ENCODE measurements around the gene ZBTB20. TPM values are rescaled to one million over a fixed set of nuclear protein-coding genes. Genes with fewer than 3 reads are reported as not detected.

The ZBTB20 gene
- polyA plus RNA-seq, 1 donor from 2014 or later, result 4.8 TPM

GRCh38 chr3:114697401-114697800, 449.7 kb downstream of the ZBTB20 start:
- Histone ChIP-seq H2AFZ (ENCODE audit: low read depth, low read length) (no peak overlapping the region), H3F3A (ENCODE audit: insufficient read depth, low read length, poor library complexity, severe bottlenecking) (no peaks in the 10 kb centered on the region), H3K79me2 (replicated peaks; ENCODE audit: insufficient read depth, low read length) (no peaks in the 10 kb centered on the region), H3K4me2 (ENCODE audit: low read length) (no peak overlapping the region), H3K36me3 (ENCODE audit: insufficient read depth, low read length) (no peaks in the 10 kb centered on the region), H4K20me1 (ENCODE audit: insufficient read depth) (no peaks in the 10 kb centered on the region), H3K9me3 (ENCODE audit: low read length) (no peaks in the 10 kb centered on the region), H3K27ac (ENCODE audit: low read length) (no peak overlapping the region), H3K9ac (ENCODE audit: low read length) (no peak overlapping the region), H3K9me2 (ENCODE audit: insufficient read depth, low read length) (no peaks in the 10 kb centered on the region), H3K4me3 (ENCODE audit: low read length) (no peak overlapping the region), H3K27me3 (ENCODE audit: insufficient read depth, low read depth, low read length) (no peaks in the 10 kb centered on the region)
- TF ChIP-seq EP300 (conservative IDR thresholded peaks at IDR 0.05; ENCODE audit: poor library complexity, severe bottlenecking) (no peak), RAD21 (conservative IDR thresholded peaks at IDR 0.05) (no peak), EZH2 (IDR thresholded peaks at IDR 0.05; ENCODE audit: borderline replicate concordance, insufficient read depth, low read length, poor library complexity, severe bottlenecking) (no peak), SMC3 (conservative IDR thresholded peaks at IDR 0.05; ENCODE audit: poor library complexity) (no peak), TAF1 (IDR thresholded peaks at IDR 0.05; ENCODE audit: low read depth) (no peak), MXI1 (conservative IDR thresholded peaks at IDR 0.05; ENCODE audit: poor library complexity, severe bottlenecking) (no peak)
- TF ChIP-seq, protein P1, sequence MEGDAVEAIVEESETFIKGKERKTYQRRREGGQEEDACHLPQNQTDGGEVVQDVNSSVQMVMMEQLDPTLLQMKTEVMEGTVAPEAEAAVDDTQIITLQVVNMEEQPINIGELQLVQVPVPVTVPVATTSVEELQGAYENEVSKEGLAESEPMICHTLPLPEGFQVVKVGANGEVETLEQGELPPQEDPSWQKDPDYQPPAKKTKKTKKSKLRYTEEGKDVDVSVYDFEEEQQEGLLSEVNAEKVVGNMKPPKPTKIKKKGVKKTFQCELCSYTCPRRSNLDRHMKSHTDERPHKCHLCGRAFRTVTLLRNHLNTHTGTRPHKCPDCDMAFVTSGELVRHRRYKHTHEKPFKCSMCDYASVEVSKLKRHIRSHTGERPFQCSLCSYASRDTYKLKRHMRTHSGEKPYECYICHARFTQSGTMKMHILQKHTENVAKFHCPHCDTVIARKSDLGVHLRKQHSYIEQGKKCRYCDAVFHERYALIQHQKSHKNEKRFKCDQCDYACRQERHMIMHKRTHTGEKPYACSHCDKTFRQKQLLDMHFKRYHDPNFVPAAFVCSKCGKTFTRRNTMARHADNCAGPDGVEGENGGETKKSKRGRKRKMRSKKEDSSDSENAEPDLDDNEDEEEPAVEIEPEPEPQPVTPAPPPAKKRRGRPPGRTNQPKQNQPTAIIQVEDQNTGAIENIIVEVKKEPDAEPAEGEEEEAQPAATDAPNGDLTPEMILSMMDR (IDR thresholded peaks at IDR 0.05; ENCODE audit: poor library complexity, severe bottlenecking), result no peak

GRCh38 chr3:114694251-114694650, 452.8 kb downstream of the ZBTB20 start:
- no peaks in the 10 kb centered on the region for H3K9me3 ChIP-seq (ENCODE audit: low read length)
- no peak overlapping the region for H3K27ac ChIP-seq (ENCODE audit: low read length)
- H3K79me2 ChIP-seq (replicated peaks; ENCODE audit: insufficient read depth, low read length), result no peaks in the 10 kb centered on the region
- H3F3A ChIP-seq (ENCODE audit: insufficient read depth, low read length, poor library complexity, severe bottlenecking), result no peaks in the 10 kb centered on the region
- TF ChIP-seq SMC3 (conservative IDR thresholded peaks at IDR 0.05; ENCODE audit: poor library complexity) (no peak), EP300 (conservative IDR thresholded peaks at IDR 0.05; ENCODE audit: poor library complexity, severe bottlenecking) (no peak), RAD21 (conservative IDR thresholded peaks at IDR 0.05) (no peak), TAF1 (IDR thresholded peaks at IDR 0.05; ENCODE audit: low read depth) (no peak), MXI1 (conservative IDR thresholded peaks at IDR 0.05; ENCODE audit: poor library complexity, severe bottlenecking) (no peak), EZH2 (IDR thresholded peaks at IDR 0.05; ENCODE audit: borderline replicate concordance, insufficient read depth, low read length, poor library complexity, severe bottlenecking) (no peak), POLR2AphosphoS5 (IDR thresholded peaks at IDR 0.05) (no peak)
- TF ChIP-seq, protein P2, sequence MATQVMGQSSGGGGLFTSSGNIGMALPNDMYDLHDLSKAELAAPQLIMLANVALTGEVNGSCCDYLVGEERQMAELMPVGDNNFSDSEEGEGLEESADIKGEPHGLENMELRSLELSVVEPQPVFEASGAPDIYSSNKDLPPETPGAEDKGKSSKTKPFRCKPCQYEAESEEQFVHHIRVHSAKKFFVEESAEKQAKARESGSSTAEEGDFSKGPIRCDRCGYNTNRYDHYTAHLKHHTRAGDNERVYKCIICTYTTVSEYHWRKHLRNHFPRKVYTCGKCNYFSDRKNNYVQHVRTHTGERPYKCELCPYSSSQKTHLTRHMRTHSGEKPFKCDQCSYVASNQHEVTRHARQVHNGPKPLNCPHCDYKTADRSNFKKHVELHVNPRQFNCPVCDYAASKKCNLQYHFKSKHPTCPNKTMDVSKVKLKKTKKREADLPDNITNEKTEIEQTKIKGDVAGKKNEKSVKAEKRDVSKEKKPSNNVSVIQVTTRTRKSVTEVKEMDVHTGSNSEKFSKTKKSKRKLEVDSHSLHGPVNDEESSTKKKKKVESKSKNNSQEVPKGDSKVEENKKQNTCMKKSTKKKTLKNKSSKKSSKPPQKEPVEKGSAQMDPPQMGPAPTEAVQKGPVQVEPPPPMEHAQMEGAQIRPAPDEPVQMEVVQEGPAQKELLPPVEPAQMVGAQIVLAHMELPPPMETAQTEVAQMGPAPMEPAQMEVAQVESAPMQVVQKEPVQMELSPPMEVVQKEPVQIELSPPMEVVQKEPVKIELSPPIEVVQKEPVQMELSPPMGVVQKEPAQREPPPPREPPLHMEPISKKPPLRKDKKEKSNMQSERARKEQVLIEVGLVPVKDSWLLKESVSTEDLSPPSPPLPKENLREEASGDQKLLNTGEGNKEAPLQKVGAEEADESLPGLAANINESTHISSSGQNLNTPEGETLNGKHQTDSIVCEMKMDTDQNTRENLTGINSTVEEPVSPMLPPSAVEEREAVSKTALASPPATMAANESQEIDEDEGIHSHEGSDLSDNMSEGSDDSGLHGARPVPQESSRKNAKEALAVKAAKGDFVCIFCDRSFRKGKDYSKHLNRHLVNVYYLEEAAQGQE (IDR thresholded peaks at IDR 0.05; ENCODE audit: borderline replicate concordance), result no peak
- TF ChIP-seq, protein P1 (IDR thresholded peaks at IDR 0.05; ENCODE audit: poor library complexity, severe bottlenecking), result no peak
- H3K9me2 ChIP-seq (ENCODE audit: insufficient read depth, low read length), result no peaks in the 10 kb centered on the region
- H4K20me1 ChIP-seq (ENCODE audit: insufficient read depth), result no peaks in the 10 kb centered on the region
- H2AFZ ChIP-seq (ENCODE audit: low read depth, low read length), result no peak overlapping the region
- no peaks in the 10 kb centered on the region for H3K36me3 ChIP-seq (ENCODE audit: insufficient read depth, low read length)
- no peak overlapping the region for H3K9ac ChIP-seq (ENCODE audit: low read length)
- no peak overlapping the region for H3K4me3 ChIP-seq (ENCODE audit: low read length)
- H3K27me3 ChIP-seq (ENCODE audit: insufficient read depth, low read depth, low read length), result no peaks in the 10 kb centered on the region
- no peak overlapping the region for H3K4me2 ChIP-seq (ENCODE audit: low read length)

All from neural cell (in vitro differentiated cells).